Nephron progenitor cell (in vitro differentiated cells): ENCODE data around the gene EPN1.

Experiments
- DNase-seq: peaks from one replicate; pipeline ENCODE4 v3.0.0; 2021
- H3K27ac Mint-ChIP-seq: 2 replicates; pipeline ENCODE4 v1.8.0; 2021; ENCODE audit warnings: mild to moderate bottlenecking, moderate library complexity, mixed read lengths
- H3K27me3 Mint-ChIP-seq: 2 replicates; pipeline ENCODE4 v1.8.0; 2021; ENCODE audit warnings: mild to moderate bottlenecking, low read depth, mixed read lengths; ENCODE audit not compliant: poor library complexity
- H3K36me3 Mint-ChIP-seq: 2 replicates; pipeline ENCODE4 v1.8.0; 2021; ENCODE audit warnings: low read depth, mixed read lengths
- H3K4me1 Mint-ChIP-seq: 2 replicates; pipeline ENCODE4 v1.8.0; 2021; ENCODE audit warnings: mixed read lengths
- H3K4me3 Mint-ChIP-seq: 2 replicates; pipeline ENCODE4 v1.8.0; 2021; ENCODE audit warnings: mild to moderate bottlenecking, moderate library complexity, mixed read lengths
- H3K9me3 Mint-ChIP-seq: 2 replicates; pipeline ENCODE4 v1.8.0; 2021; ENCODE audit warnings: mild to moderate bottlenecking, moderate library complexity, mixed read lengths
- TF ChIP-seq, protein P1 (sequence below): fragments of 200-600 bp; sonication (generic); IDR thresholded peaks from 2 replicates; pipeline ENCODE4 v1.5.0; 2021; ENCODE audit warnings: antibody characterized with exemption

EPN1 gene

GRCh38 chr19:55676889-55677505, 2.0 kb downstream of the EPN1 start:
- H3K27me3 Mint-ChIP-seq, result no peaks in the 10 kb centered on the region
- DNase-seq, result no peak
- TF ChIP-seq, protein P1, sequence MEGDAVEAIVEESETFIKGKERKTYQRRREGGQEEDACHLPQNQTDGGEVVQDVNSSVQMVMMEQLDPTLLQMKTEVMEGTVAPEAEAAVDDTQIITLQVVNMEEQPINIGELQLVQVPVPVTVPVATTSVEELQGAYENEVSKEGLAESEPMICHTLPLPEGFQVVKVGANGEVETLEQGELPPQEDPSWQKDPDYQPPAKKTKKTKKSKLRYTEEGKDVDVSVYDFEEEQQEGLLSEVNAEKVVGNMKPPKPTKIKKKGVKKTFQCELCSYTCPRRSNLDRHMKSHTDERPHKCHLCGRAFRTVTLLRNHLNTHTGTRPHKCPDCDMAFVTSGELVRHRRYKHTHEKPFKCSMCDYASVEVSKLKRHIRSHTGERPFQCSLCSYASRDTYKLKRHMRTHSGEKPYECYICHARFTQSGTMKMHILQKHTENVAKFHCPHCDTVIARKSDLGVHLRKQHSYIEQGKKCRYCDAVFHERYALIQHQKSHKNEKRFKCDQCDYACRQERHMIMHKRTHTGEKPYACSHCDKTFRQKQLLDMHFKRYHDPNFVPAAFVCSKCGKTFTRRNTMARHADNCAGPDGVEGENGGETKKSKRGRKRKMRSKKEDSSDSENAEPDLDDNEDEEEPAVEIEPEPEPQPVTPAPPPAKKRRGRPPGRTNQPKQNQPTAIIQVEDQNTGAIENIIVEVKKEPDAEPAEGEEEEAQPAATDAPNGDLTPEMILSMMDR, result no peak
- H3K36me3 Mint-ChIP-seq, result peaks cover 37% of the 10 kb centered on the region
- H3K4me1 Mint-ChIP-seq, result peaks cover 48% of the 10 kb centered on the region
- H3K27ac Mint-ChIP-seq, result peak overlapping the region; percentile 88
- H3K9me3 Mint-ChIP-seq, result no peaks in the 10 kb centered on the region
- peak overlapping the region; percentile 98 for H3K4me3 Mint-ChIP-seq

DNA sequence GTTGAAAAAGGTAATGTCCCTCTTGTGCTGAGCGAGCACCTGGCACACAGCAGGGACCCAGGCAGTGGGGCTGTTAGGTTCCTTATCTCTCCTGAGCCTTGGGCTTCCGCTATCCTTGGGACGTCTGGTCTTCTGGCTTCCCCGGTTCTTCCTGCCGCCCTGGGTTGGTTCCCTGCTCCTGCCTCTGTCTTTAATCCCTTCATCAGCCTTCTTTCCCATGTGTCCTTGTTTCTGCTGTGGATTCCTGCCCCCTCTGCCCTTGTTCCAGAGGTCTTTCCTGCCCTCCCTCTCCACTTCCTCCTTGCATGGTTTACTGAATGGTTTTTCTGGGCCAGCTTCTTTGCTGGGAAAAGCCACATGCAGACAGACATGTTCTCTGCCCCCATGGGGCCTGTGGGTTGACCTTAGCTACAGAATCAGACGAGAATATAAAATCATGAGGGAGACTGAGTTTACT, 2.6 kb downstream of the EPN1 start:
- no peak for DNase-seq
- peak overlapping the region; percentile 88 for H3K27ac Mint-ChIP-seq
- TF ChIP-seq, protein P1, result no peak
- H3K27me3 Mint-ChIP-seq, result no peaks in the 10 kb centered on the region
- no peaks in the 10 kb centered on the region for H3K9me3 Mint-ChIP-seq
- H3K4me3 Mint-ChIP-seq, result peak overlapping the region; percentile 70
- H3K36me3 Mint-ChIP-seq, result peaks cover 33% of the 10 kb centered on the region
- peaks cover 44% of the 10 kb centered on the region for H3K4me1 Mint-ChIP-seq

GRCh38 chr19:55678121-55678671, 3.2 kb downstream of the EPN1 start:
- Mint-ChIP-seq H3K4me1 (peaks cover 41% of the 10 kb centered on the region), H3K27ac (no peak overlapping the region), H3K36me3 (peaks cover 31% of the 10 kb centered on the region), H3K4me3 (no peak overlapping the region), H3K27me3 (peaks cover under 1% of the 10 kb centered on the region), H3K9me3 (no peaks in the 10 kb centered on the region)
- TF ChIP-seq, protein P1, result no peak
- DNase-seq, result no peak

GRCh38 chr19:55679343-55680257, 4.6 kb downstream of the EPN1 start:
- H3K9me3 Mint-ChIP-seq, result no peaks in the 10 kb centered on the region
- H3K27me3 Mint-ChIP-seq, result peaks cover 3% of the 10 kb centered on the region
- H3K4me1 Mint-ChIP-seq, result peaks cover 28% of the 10 kb centered on the region
- TF ChIP-seq, protein P1, result no peak
- H3K4me3 Mint-ChIP-seq, result no peak overlapping the region
- no peak for DNase-seq
- H3K36me3 Mint-ChIP-seq, result peaks cover 32% of the 10 kb centered on the region
- no peak overlapping the region for H3K27ac Mint-ChIP-seq

DNA sequence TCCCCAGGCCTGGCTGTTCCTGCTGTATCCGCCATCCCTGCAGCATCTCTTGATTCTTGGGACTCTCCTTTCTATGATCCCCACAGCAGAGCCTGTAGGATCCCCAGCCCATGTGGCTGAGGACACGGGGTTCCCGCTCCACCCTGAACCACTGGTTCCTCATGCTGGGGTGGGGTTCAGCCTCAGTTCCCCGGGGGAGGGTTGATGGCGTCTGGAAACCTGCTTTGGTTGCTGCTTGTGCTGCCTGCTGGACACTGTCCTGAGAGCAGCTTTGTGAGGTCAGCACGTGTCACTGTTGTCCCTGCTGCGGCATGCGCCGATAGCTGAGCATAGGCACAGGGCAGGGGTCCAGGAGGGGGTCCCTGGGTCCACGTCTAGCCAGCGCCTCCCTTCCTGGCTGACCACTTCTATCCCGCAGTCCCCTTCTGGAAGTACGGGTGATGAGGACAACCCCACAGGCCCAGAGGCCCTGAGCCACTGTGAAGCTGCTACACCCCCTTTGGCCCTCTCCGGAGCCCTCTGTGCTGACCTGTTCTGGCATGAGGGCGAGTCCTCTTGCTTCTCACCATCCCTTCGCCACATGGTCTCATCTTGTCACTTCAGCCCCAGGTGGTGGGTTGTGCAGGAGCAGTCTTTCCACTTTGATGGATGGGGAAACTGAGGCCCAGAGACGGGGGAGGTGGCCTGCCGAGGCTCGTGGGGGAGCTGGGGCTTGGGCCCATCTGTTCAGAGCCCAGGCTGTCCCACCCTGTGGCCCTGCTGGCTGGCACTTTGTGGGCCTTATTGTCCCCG, 5.5 kb downstream of the EPN1 start:
- Mint-ChIP-seq H3K27ac (peak overlapping the region; percentile 75), H3K4me1 (peaks cover 24% of the 10 kb centered on the region)

More for the DNA sequence above, 5.5 kb downstream of the EPN1 start:
- no peak overlapping the region for H3K4me3 Mint-ChIP-seq
- TF ChIP-seq, protein P1, result no peak
- H3K36me3 Mint-ChIP-seq, result peaks cover 32% of the 10 kb centered on the region
- no peak for DNase-seq
- H3K9me3 Mint-ChIP-seq, result no peaks in the 10 kb centered on the region
- peaks cover 3% of the 10 kb centered on the region for H3K27me3 Mint-ChIP-seq
